Measurements from ENCODE around the gene AUH. TPM values are rescaled to one million over a fixed set of nuclear protein-coding genes. Genes with fewer than 3 reads are reported as not detected.
"Not testable (repeated sequence)": the region's sequence is repeated elsewhere in the genome, so short reads cannot be mapped to it uniquely, and the experiment has no call there.

AUH gene
- 10 to 100 TPM; 28.2 to 31.4 TPM for total RNA-seq

GRCh38 chr9:91361291-91362050 lies at the start of gene AUH:
TSS of gene AUH (minus strand) at chr9:91361918. CDS start at chr9:91361889, 29 bp downstream.
- CTCF ChIA-PET: interaction anchor here (0.9 kb wide), 1 partner anchor 55 kb away, joined by 4 read pairs; no protein-coding TSS in a partner anchor
- POLR2A ChIA-PET: interaction anchor here (1.7 kb wide), 1 partner anchor 62 kb away, joined by 12 read pairs; the partner anchor contains the start of gene NFIL3

- ChIA-PET POLR2A (interaction anchor here (0.7 kb wide), 1 partner anchor 135 kb away, joined by 3 read pairs; no protein-coding TSS in a partner anchor), CTCF (no interaction called here)
Measured at GRCh38 chr9:91411096-91411771, 49.5 kb upstream of the AUH start.

GRCh38 chr9:91410161-91410560 lies 48.4 kb upstream of the AUH start:
- CTCF ChIA-PET: interaction anchor here (0.6 kb wide), 1 partner anchor 14 kb away, joined by 3 read pairs; the partner anchor contains the start of gene NFIL3
- POLR2A ChIA-PET: no interaction called here

GRCh38 chr9:91408475-91408874 lies 46.8 kb upstream of the AUH start:
- POLR2A ChIA-PET: no interaction called here

GRCh38 chr9:91407580-91408318 lies 46.0 kb upstream of the AUH start:
- ChIA-PET CTCF (interaction anchor here (0.7 kb wide), 1 partner anchor 10 kb away, joined by 3 read pairs; no protein-coding TSS in a partner anchor), POLR2A (no interaction called here)

More at GRCh38 chr9:91408475-91408874, 46.8 kb upstream of the AUH start:
- CTCF ChIA-PET: no interaction called here

GRCh38 chr9:91405343-91406077 lies 43.8 kb upstream of the AUH start:
- ChIA-PET CTCF (interaction anchor here (0.6 kb wide), 2 partner anchors 152 to 238 kb away, joined by 3 to 4 read pairs; no protein-coding TSS in a partner anchor), POLR2A (no interaction called here)

- CTCF ChIA-PET: no interaction called here
- POLR2A ChIA-PET: no interaction called here
Measured at GRCh38 chr9:91403665-91404543, 42.2 kb upstream of the AUH start.

GRCh38 chr9:91398926-91399325 lies 37.2 kb upstream of the AUH start:
- POLR2A ChIA-PET: no interaction called here
- CTCF ChIA-PET: no interaction called here

- CTCF ChIA-PET: interaction anchor here (1.1 to 1.7 kb wide), 2 partner anchors 20 to 33 kb away, joined by 3 to 8 read pairs; no protein-coding TSS in a partner anchor
Measured at GRCh38 chr9:91395553-91396471, 34.1 kb upstream of the AUH start.

GRCh38 chr9:91395106-91395552 lies 33.4 kb upstream of the AUH start:
- POLR2A ChIA-PET: interaction anchor here (0.6 kb wide), 1 partner anchor 295 kb away, joined by 5 read pairs; no protein-coding TSS in a partner anchor
- CTCF ChIA-PET: no interaction called here

More at GRCh38 chr9:91395553-91396471, 34.1 kb upstream of the AUH start:
- POLR2A ChIA-PET: interaction anchor here (0.6 kb wide), 1 partner anchor 296 kb away, joined by 5 read pairs; no protein-coding TSS in a partner anchor

GRCh38 chr9:91393826-91394225 lies 32.1 kb upstream of the AUH start:
- POLR2A ChIA-PET: no interaction called here
- CTCF ChIA-PET: interaction anchor here (1.4 kb wide), 1 partner anchor 35 kb away, joined by 4 read pairs; no protein-coding TSS in a partner anchor

- POLR2A ChIA-PET: no interaction called here
Measured at GRCh38 chr9:91392435-91392834, 30.7 kb upstream of the AUH start.

GRCh38 chr9:91391818-91392217 lies 30.1 kb upstream of the AUH start:
- ChIA-PET CTCF (no interaction called here), POLR2A (no interaction called here)

More at GRCh38 chr9:91392435-91392834, 30.7 kb upstream of the AUH start:
- CTCF ChIA-PET: interaction anchor here (1.4 kb wide), 1 partner anchor 34 kb away, joined by 4 read pairs; no protein-coding TSS in a partner anchor

GRCh38 chr9:91391412-91391811 lies 29.7 kb upstream of the AUH start:
- ChIA-PET CTCF (no interaction called here), POLR2A (no interaction called here)

- CTCF ChIA-PET, POLR2A ChIA-PET: not testable (repeated sequence)
Measured at GRCh38 chr9:91389686-91390085, 28.0 kb upstream of the AUH start.

GRCh38 chr9:91386765-91387164 lies 25.0 kb upstream of the AUH start:
- ChIA-PET POLR2A (no interaction called here), CTCF (no interaction called here)

GRCh38 chr9:91384954-91385353 lies 23.2 kb upstream of the AUH start:
- POLR2A ChIA-PET: no interaction called here
- CTCF ChIA-PET: interaction anchor here (0.7 kb wide), 1 partner anchor 165 kb away, joined by 3 read pairs; no protein-coding TSS in a partner anchor

Measured in activated CD8-positive, alpha-beta memory T cell treated with anti-CD3 and anti-CD28 coated beads for 36 hours (primary cell).